Right ventricle myocardium superior (tissue), 1 donor: Measurements from ENCODE around the gene JPH4. TPM values are rescaled to one million over a fixed set of nuclear protein-coding genes. Genes with fewer than 3 reads are reported as not detected.
A peak's percentile ranks its signal among the peaks of the same experiment; 100 is the strongest.

ENCODE experiments used
- ATAC-seq: fragments of 200-7000 bp; cut with Tn5 transposase; one replicate; pipeline ENCODE4 v1.9.1; 2020; ENCODE audit warnings: mild to moderate bottlenecking; ENCODE audit not compliant: poor library complexity
- DNase-seq: peaks from one replicate; pipeline ENCODE4 v3.0.0-alpha.2; 2020
- intact Hi-C: fragments of 100-400 bp; cut with DNase I; formaldehyde crosslinking; loops from one replicate; pipeline ENCODE4 v1.11.2; 2022
- total RNA-seq: library from RNA; stranded (reverse); fragmentation: NEBNext Ultra II Directional; extraction: Animal tissue kit (Norgen Biotek cat#: 25700); gene quantifications from one replicate; pipeline ENCODE4 v1.2.1, GENCODE V29; 2021
- donor health status: DM: no; HTN: yes; CAD: no; lungs with severe emphysema.

JPH4 gene
- total RNA-seq, 1 donor from 2014 or later: 0.13 TPM

- ATAC-seq: no peak
- DNase-seq: no peak
- intact Hi-C loops: no loop called here
These were observed 20.1 kb downstream of the JPH4 start for GRCh38 chr14:23558346-23559009.

- intact Hi-C loops: no loop called here
- no peak for ATAC-seq
- DNase-seq: no peak
These were observed 20.6 kb downstream of the JPH4 start for GRCh38 chr14:23557946-23558345.

DNA sequence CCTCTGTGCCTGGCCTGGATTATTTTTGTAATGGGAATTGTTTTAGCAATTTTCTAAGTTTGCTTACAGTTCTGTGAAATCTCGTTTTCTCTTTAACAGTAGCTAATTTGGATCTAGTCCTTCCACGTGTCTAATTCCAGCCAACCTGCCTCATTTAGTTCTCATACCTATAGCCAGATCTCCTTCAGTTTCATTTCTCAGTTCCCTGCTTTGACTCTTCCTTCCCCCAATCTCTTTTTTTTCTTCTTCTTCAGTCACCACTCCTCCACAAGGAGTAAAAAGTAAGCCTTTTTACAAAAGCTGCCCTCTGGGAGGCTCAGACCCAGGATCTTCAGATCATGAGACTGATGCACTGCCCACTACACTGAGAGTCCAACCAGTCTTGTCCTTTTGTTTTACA, 21.1 kb downstream of the JPH4 start:
- no peak for DNase-seq
- intact Hi-C loops: no loop called here

DNA sequence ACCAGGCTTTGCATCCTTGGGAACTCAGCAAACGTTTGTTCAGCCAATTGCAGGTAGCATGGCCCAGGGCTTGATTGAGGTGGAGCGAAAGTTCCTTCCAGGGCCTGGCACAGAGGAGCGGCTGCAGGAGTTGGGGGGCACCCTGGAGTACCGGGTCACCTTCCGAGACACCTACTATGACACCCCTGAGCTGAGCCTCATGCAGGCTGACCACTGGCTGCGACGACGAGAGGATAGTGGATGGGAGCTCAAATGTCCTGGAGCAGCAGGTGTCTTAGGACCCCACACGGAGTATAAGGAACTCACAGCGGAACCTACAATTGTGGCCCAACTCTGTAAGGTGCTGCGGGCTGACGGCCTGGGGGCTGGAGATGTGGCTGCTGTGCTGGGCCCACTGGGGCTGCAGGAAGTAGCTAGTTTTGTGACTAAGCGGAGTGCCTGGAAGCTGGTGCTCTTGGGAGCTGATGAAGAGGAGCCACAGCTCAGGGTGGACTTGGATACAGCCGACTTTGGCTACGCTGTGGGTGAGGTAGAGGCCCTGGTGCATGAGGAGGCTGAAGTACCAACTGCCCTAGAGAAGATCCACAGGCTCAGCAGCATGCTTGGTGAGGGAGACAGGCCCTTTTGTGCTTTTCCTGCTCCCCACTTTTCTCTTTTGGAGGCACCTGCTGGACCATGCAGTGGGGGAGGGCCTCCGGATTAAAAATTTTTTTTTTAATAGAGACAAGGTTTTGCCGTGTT, 21.7 kb downstream of the JPH4 start:
- ATAC-seq (no peak), DNase-seq (no peak)
- intact Hi-C loops: no loop called here

More for the DNA sequence above, 21.1 kb downstream of the JPH4 start:
- no peak for ATAC-seq

GRCh38 chr14:23555882-23556699, 22.5 kb downstream of the JPH4 start, which contains the start of gene THTPA:
Gene THTPA (plus strand): TSS chr14:23556271. CDS start chr14:23556758, 487 bp downstream.
- DNase-seq (peak; percentile 97), ATAC-seq (peak; percentile 95)
- intact Hi-C loops: no loop called here

DNA sequence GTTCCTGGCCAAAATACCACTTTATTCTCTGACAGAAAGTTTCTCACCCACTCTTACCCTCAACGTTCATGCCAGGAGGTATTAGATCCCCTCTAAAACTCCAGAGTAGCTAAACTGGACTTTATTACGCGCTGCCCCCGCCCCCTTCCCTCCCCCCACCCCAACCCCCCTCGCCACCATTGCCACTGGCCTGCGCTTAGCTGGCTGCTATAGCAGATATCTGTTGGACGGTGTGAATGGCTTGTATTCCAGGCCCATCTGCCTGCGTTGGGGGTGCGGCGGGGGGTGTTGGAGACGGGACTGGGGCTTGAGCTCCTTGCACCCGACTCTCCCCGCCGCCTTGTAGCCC, 23.1 kb downstream of the JPH4 start:
- ATAC-seq (no peak), DNase-seq (no peak)
- intact Hi-C loops: no loop called here

- DNase-seq (peak; percentile 90), ATAC-seq (peak; percentile 79)
- intact Hi-C loops: no loop called here
These were observed 27.1 kb downstream of the JPH4 start, which contains the start of gene ZFHX2 for GRCh38 chr14:23551266-23552028. Gene ZFHX2 (minus strand): TSS chr14:23551765. CDS start chr14:23535325, 16,440 bp downstream.

GRCh38 chr14:23550812-23551265, 27.8 kb downstream of the JPH4 start:
- peak; percentile 26 for ATAC-seq
- DNase-seq: peak; percentile 62
- intact Hi-C loops: no loop called here

DNA sequence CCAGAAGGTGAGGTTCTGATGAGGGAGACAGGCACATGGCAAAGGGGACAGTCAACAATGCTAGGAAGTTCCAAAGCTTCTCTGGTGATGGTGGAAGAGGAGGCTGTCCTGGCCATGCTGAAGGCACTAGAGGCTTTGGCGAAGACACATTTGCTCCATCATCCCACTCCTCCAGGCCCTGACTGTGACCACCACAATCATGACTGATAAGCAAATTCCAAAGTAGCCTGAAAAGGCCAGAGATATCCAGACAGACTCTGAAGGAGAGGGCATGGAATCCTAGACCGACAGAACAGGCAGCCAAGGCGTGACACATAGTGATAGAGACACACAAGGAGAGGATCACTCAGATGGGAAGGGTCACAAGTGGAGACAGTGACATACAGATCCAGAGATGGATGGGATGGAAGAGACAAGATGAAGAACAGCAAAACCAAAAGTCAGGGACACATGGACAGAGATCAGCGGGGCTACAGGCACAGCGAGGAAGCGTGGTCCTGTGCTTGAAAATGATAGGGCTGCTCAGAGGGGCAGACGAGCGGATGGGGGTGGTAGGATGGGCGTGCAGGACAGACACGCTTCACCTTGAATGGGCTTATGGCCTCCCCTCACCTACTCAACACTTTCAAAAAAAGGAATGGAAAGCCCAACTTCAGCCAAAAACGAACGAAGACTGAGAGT, 28.3 kb downstream of the JPH4 start:
- intact Hi-C loops: no loop called here
- ATAC-seq (no peak), DNase-seq (no peak)

DNA sequence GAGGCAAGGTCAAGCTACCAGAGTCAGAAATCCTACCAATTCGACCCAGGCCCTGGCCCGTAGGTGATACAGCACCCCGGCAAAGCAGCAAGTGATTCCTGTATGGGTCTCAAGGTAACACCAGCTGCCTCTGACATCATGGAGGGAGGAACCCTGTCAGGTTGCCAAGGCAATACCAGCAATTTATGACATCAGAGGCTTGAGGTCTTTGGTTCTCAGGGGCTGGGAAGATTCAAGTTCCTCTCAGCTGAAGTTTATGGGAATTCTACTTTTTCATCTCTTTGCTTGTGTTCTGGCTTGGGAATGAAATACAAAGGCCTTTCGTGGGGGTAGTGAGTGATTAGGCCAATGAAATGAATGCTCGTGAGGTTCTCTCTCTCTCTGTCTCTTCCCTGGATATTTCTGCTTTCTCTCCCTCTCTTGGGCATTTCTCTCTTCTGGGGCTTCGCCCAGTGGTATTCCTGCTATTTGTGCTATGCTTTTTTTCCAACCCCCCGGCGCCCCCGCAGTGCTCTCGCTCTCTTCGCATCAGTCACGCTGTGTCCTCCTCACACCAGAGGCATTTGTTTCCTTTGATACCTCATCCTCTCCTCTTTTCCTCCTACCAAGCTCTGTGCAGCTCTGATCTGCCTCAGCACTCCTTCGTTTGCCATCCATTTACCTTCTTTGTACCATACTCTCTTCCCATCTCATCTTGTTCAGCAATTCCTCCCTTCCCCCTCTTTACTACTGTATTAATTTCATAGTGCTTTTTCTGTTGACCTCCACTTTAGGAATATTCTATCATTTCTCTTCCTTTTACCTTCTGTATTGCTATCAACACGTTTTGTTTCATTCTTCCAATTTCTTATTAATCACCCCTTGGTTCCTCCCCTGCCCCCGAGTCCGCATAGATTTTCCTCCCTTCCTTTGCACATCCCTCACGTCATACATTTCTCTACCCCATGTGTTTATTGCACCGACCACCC, 30.0 kb downstream of the JPH4 start:
- ATAC-seq: no peak
- intact Hi-C loops: no loop called here
- DNase-seq: peak; percentile 3

DNA sequence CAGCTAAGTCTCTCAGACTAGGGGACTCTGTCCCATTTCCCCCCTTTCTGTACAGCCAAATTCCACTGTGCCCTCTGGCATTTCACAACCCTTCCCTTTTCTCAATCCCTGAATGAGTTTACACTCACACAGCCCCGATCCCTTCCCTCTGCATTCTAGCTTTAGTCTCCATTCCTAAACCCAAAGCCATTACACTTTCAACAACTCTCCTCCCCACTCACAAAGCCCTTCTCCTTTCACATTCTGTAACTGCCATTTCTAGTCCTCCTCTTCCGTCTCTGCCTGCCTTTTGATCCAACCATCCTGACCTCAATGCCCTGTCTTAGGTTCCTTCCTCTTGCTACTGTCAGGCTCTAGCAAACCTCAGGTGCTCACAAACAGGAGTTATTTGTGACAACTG, 30.7 kb downstream of the JPH4 start:
- intact Hi-C loops: no loop called here
- no peak for ATAC-seq

GRCh38 chr14:23546450-23547035, 32.0 kb downstream of the JPH4 start:
- intact Hi-C loops: no loop called here
- DNase-seq: no peak
- no peak for ATAC-seq

More for the DNA sequence above, 30.7 kb downstream of the JPH4 start:
- no peak for DNase-seq

- DNase-seq (no peak), ATAC-seq (no peak)
- intact Hi-C loops: no loop called here
These were observed 32.7 kb downstream of the JPH4 start for GRCh38 chr14:23545740-23546365.

- DNase-seq (peak; percentile 73), ATAC-seq (peak; percentile 90)
- intact Hi-C loops: no loop called here
These were observed 33.8 kb downstream of the JPH4 start for GRCh38 chr14:23544511-23545447.

DNA sequence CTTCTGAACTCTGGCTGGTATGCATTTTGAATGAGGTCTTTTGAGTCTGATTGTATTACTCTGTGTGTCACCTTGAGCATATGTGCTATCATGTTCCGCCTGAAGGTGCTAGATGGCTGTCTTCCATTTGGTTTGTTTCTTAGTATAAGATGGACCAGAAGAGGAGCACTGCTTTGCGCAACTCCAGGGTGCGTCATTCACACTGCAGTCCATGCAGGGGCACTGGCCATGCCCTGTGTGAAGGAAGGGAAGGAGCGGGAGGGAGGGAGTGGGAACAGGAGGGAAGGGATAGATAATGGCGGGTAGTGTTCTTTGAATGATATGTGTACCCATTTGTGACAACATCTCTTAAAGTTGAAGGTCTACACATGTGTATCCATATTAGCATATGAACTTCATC, 35.2 kb downstream of the JPH4 start:
- intact Hi-C loops: no loop called here
- no peak for ATAC-seq
- no peak for DNase-seq
